HG02798 (cell line): ENCODE data around the gene PSMC2.
A peak's percentile ranks its signal among the peaks of the same experiment; 100 is the strongest.

ENCODE experiments used
- ATAC-seq: cut with Tn5 transposase; IDR thresholded peaks from one replicate; pipeline ENCODE4 v1.9.1; 2021; ENCODE audit warnings: mild to moderate bottlenecking; ENCODE audit not compliant: unreplicated experiment, poor library complexity

PSMC2 gene

GRCh38 chr7:103347507-103348267 is at the start of gene PSMC2:
PSMC2 (plus strand) TSS chr7:103347643; CDS start chr7:103347712, 69 bp downstream.
- peak; percentile 75 for ATAC-seq

GRCh38 chr7:103297837-103298179 is 49.6 kb upstream of the PSMC2 start:
- no peak for ATAC-seq

GRCh38 chr7:103299660-103300059 is 47.8 kb upstream of the PSMC2 start:
- no peak for ATAC-seq

GRCh38 chr7:103301441-103301840 is 46.0 kb upstream of the PSMC2 start:
- no peak for ATAC-seq

DNA sequence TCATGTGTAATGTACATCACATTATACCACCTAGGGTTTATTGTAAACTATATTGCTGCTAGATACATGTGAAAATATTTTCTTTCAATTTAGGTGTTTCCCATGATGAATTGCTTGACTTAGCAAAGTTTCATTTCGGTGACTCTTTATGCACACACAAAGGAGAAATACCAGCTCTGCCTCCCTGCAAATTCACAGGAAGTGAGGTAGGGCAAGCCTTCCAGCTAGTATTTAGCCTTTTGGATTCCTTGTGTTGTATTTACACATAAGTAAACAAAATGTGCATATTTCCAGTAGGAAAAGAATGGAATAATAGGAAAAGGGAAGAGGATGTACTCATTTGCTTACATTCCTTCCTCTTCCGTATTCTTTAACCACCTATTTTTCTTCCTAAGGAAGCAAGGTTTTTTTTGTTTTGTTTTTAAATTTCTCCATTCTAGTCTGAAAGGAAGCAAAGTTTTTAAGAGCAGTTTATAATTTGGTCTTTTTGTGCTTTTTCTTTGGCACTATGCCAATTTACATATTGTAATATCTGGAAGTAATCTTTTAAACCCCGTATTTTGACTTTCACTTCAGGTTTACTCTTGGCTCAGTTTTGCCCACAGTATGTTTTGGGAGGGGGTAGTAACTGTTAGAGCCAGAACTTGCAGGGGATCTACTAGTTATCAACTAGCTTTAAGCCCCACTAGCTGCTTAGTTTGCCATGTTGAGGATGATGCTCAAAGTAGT is 39.8 kb upstream of the PSMC2 start:
- no peak for ATAC-seq

DNA sequence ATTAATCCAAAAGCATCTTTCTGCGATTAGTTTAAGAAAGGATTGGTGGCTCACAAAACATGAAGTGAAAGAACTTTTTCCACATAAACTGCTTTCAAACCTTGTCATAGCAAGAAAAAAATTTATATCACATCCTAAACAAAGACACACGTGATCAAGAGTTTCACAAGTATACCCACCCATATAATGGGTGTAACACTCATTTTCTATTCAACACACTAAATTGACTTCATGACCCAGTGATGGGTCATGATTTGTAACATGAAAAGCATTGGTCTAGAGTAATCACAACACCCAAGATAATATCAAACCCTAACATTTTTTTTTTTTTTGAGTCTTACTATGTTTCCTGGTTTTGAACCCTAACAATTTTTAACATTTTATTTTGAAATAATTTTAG is 32.6 kb upstream of the PSMC2 start:
- no peak for ATAC-seq

DNA sequence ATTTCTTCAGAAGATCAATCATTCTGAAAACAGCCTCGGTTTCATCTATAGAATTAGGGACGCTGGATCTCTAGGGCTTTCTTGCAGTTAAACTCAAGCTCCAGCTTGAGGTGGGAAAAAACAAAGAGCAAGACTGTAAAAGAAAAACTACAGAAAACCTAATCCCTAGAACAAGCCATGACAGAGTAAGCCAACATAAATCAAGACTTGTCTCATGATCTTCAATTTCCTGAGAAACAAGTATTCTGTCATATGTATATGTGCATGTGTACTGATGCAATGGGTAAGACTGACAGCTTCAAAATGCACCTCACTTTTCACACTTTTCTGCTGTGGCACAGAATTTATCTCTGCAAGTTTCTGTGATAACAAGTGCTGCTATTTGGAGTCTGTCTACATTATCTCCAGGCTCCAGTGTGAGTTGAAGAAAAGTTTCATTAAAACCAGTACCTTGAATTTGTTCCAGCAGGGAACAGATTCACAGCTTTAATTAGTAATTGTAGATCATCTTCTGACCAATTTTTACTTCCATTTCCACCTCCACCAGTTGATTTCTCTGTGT is 31.0 kb upstream of the PSMC2 start:
- no peak for ATAC-seq

DNA sequence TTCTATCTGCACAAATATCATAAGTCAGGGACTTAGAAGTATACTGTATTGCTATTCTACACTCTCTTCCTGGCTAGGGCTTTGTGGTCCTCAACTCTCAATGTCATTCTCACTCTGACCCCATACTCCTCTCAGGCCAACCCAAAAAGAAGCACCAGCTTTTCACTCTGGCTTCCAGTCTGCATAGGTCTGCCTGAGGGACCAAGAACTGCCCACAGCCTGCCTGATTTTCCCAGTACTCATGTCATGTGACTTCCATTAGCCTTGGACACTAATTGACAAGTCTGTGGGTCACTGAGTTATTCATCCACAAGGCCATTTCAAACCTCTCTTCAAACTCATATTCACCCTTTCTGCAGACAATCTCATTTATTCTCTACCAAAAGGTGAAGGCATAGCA is 30.4 kb upstream of the PSMC2 start:
- ATAC-seq: no peak

DNA sequence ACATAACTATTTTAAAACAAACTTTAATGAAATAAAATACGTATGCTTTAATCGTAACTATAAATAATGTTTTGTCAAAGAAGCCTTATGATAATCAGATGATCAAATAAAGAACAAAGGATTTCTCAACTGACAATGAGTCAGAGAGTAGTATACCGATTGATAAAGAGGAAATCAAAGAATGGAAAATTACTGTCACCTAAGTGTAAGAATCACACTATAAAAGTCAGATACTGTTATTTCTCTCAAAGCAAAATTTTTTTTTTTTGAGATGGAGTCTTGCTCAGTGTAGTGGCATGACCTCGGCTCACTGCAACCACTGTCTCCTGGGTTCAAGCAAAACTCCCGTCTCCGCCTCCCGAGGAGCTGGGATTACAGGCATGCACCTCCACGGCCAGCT is 21.7 kb upstream of the PSMC2 start:
- ATAC-seq: no peak

DNA sequence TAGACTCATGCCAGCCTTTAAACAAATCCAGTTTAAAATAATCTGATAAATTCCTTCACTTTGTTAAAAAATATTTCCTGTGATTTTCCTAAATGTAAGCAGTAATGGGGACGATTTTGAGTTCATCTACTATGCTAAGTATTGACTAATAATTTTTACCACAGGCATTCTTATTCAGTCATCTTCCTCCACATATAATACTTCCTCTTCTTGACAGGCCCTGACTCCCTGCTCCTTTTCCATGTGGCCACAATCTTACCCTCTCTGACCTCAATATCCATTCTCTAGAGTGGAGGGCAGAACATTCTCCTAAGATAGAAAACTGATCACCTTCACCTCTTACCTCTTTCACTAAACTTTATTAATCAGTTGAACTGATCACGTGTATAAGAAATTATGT is 10.7 kb upstream of the PSMC2 start:
- no peak for ATAC-seq

GRCh38 chr7:103338864-103339263 is 8.6 kb upstream of the PSMC2 start:
- ATAC-seq: no peak

- ATAC-seq: no peak
Measured at GRCh38 chr7:103341466-103341865, 6.0 kb upstream of the PSMC2 start.

DNA sequence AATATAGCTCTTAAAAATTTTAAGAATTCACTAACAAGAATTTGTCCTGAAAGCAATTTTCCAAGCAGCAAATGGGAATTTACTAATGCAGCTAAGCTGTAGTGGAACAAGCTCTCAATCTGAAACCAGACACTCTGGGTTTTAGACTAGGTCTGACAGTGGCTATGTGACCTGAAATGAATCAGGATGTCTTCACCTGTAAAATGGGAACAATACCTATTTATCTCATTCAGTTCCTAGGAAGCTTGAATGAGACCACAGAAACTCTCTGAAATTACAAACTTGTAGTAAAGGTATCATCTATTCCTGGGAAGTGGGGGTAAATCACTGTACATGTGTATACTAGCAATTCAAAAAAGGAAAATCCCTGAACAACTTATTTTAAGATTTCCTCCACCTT is 4.1 kb upstream of the PSMC2 start:
- no peak for ATAC-seq

DNA sequence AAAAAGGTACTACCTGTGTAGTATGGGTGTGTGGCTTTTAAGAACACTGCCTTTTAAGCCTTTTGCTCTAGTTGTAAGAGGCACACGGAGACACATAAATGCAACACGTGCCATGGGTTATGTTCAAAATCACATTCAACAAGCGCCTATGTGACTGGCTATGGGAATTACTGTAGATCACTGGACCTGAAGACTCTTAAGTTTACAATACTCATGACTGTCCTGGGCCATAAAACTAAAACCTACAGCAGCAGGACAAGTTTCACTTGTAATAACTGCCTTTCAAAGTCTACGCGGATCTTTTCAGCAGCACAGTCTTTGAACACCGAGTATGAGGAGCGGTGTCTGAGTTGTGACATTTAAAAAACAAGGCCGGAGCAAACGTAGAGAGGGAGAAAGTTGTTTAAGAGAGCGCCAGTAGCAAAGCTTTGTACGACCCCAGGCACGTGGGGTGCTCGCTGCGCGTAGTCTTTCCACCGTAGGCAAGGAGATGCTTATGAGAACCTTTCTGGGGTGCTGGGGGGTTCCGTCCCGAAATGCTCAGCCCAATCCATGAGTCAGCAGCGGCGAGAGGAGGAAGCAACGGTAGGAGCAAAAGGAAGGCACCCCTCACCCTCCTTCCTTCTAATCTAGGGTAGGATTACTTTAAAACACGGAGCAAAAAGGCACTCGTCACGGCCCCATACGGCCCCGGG is 3.5 kb upstream of the PSMC2 start:
- ATAC-seq: peak; percentile 1

- ATAC-seq: peak; percentile 84
Measured at GRCh38 chr7:103344453-103345149, 2.8 kb upstream of the PSMC2 start, which contains the start of gene DNAJC2. DNAJC2 (minus strand) TSS chr7:103344767; CDS start chr7:103344622, 145 bp downstream.

GRCh38 chr7:103346396-103346795 is 1.0 kb upstream of the PSMC2 start:
- no peak for ATAC-seq

GRCh38 chr7:103348452-103348851 is 1.0 kb downstream of the PSMC2 start:
- no peak for ATAC-seq

GRCh38 chr7:103348959-103349358 is 1.5 kb downstream of the PSMC2 start:
- ATAC-seq: no peak

- no peak for ATAC-seq
Measured at GRCh38 chr7:103349805-103350204, 2.4 kb downstream of the PSMC2 start.

GRCh38 chr7:103369432-103369831 is 22.0 kb downstream of the PSMC2 start:
- no peak for ATAC-seq
